LNCaP clone FGC (cell line): ENCODE results near the gene ZMIZ1.
A peak's percentile ranks its signal among the peaks of the same experiment; 100 is the strongest.

ENCODE experiments used
- DNase-seq: peaks from one replicate; pipeline ENCODE4 v3.0.0-alpha.2; 2011; ENCODE audit warnings: low read depth
- H3K4me3 ChIP-seq: 2 replicates; pipeline ENCODE4 v1.5.1; 2011; ENCODE audit warnings: mild to moderate bottlenecking, low read depth, low read length, control low read depth
- TF ChIP-seq, protein P1 (sequence below): IDR thresholded peaks from 2 replicates; pipeline ENCODE4 v1.5.1; 2012; ENCODE audit warnings: mild to moderate bottlenecking; ENCODE audit not compliant: control insufficient read depth, insufficient read depth; ENCODE audit errors: extremely low read depth

The ZMIZ1 gene

DNA sequence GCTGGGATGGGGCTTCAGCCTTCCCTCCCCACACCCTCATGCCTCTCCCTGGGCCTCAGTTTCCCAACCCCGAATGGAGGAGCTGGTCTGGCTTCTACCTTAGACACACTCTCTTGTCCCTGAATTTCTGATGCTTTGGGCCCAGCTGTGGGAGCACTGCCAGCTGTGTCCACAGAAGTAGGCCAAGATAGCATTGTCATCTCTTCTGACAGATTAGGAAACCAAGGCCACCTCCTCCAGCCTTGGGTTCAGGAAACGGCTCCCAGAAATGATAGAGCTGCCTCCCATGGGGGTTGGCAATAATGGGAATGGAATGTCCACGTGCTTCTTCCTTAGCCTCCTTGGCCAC, 279.8 kb downstream of the ZMIZ1 start:
- peak overlapping the region; percentile 78 for H3K4me3 ChIP-seq
- no peak for DNase-seq
- TF ChIP-seq, protein P1, sequence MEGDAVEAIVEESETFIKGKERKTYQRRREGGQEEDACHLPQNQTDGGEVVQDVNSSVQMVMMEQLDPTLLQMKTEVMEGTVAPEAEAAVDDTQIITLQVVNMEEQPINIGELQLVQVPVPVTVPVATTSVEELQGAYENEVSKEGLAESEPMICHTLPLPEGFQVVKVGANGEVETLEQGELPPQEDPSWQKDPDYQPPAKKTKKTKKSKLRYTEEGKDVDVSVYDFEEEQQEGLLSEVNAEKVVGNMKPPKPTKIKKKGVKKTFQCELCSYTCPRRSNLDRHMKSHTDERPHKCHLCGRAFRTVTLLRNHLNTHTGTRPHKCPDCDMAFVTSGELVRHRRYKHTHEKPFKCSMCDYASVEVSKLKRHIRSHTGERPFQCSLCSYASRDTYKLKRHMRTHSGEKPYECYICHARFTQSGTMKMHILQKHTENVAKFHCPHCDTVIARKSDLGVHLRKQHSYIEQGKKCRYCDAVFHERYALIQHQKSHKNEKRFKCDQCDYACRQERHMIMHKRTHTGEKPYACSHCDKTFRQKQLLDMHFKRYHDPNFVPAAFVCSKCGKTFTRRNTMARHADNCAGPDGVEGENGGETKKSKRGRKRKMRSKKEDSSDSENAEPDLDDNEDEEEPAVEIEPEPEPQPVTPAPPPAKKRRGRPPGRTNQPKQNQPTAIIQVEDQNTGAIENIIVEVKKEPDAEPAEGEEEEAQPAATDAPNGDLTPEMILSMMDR = no peak

DNA sequence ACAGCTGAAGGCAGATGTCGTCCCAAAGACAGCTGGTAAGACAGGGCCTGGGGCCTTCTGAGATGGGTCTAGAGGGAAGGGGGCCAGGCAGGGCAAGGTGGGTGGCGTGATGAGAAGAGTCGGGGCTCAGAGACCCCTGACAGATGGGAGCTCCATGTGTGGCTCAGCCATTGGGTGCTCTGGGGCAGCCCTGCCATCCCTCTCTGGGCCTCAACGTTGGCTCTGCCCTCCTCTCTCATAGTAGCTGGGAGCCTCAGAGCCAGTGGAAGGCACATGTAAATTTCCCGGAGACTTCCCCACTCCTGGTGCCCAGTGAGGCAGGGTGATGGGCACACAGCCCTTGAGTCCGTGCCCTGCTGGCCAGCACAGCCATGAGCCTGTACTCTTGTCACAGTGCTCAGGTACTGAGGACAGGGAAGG, 280.3 kb downstream of the ZMIZ1 start:
- H3K4me3 ChIP-seq = peak overlapping the region; percentile 78; the same call in 1 of the 2 replicates
- TF ChIP-seq, protein P1 = no peak
- DNase-seq = no peak

DNA sequence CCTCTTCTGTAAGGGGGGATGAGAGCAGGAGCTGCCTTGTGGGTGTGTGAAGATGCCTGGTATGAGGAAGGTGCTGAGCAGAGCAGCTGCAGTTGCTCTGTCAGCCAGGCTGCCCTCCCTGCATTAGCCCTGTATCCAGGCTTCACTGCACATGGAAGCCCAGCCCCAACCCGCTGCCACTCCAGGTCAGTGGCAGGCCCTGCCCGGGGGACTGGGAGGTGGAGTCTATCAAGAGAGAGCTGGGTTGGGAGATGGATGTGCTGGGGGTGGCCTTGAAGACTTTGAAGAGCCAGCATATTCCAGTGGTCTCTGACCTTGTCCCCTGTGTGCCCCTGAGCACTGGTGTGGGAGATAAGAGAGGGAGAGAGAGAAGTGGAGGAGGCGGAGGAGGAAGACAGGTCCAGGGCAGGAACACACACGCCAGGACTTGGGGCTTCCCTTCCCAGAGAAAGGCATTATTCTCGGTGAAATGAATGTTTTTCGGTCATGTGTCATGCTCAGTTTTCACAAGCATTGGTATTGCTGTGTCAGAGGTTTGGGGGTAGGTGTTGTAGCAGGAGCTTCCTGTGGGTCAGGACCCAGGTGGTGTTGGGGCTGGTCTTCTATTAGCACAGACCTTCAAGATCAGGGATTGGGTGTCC, 281.1 kb downstream of the ZMIZ1 start:
- no peak for DNase-seq
- TF ChIP-seq, protein P1 = no peak
- H3K4me3 ChIP-seq = no peak overlapping the region

DNA sequence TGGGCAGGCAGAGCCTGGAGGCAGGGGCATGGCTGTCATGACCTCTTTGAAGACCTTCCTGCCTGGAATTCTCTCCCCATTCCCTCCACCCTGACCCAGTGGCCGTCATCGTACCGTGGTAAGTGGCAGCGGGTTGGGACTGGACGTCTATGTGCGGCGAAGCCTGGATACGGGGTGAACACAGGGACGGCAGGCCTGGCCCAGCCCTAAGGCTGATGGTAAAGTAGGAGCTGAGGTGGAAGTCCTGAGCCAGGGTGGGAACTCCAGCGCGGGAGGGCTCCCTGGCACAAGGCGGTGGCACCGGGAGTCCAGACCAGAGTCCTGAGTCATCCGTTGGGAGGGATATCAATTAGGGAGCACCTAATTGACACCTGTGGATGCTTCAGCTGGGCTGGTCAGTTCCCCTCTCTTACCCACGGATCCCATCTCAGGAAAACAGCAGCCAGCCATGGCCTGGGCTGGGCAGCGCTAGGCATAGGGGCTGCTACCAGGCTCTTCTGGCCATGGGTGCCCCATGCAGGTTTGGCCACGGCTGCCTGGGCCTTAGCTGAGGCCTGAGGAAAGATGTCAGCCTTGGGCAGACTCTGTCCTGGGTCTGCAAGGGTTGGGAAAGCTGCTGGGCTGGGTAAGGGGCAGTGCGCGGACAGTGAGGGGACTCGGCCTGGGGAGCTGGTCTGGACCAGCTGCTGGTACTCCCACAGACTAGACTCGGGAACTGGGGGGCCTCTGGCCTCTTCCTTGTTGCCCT, 281.8 kb downstream of the ZMIZ1 start:
- H3K4me3 ChIP-seq = no peak overlapping the region
- no peak for DNase-seq
- TF ChIP-seq, protein P1 = no peak

DNA sequence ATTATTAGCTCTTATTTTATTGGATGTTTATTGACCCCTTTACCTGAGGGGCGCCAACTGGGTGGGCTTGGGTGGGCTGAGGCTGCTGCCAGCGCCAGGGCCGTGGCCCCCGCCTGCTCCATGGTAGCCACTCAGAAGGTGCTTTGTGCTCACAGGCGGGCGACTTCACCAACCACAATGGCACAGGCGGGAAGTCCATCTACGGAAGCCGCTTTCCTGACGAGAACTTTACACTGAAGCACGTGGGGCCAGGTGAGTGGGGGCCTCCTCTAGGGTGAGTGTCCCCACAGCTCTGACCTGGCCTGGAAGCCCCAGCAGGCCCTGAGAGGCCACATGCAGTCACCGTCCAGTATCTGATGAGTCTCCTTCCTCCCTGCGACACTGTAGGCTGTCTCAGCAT, 282.6 kb downstream of the ZMIZ1 start:
- TF ChIP-seq, protein P1 = no peak
- no peak for DNase-seq
- H3K4me3 ChIP-seq = no peak overlapping the region

DNA sequence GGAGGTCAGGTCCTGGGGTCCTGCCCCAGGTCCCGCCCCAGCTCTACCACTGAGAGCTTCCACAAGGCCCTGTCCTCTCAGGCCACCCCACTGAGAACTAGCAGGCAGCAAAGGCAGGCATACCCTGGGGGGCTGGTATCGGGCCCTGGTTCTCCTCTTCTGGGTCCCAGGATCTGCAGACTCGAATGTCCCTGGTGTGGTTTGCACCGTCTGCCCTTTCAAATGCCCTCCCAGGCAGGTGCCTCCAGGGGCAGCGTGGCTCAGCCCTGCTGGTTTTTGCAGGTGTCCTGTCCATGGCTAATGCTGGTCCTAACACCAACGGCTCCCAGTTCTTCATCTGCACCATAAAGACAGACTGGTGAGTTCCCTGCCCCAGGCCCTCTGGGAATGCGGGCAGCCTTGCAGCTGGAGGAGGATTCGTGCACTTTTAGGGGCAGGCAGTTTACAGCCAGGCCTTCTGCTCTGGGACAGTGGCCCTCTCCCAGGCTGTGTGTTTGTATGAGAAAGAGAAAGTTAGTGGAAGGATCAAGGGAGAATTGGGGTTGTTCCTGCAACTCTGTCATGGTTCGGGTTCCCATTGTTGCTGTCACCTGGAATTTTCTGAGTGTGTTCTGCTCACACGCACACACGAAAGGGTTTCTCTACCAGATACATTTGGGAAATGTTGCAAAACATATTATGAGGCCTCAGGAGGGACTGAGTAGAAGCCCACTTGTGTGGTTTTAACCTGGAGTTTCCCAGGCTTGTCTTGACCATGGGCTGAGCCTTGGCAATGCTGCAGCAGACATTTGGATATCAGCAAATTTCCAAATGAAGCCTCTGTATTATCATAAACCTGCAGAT, 283.5 kb downstream of the ZMIZ1 start:
- TF ChIP-seq, protein P1 = no peak
- no peak for DNase-seq
- H3K4me3 ChIP-seq = no peak overlapping the region
